ENCODE results near the gene TADA2B. TPM values are rescaled to one million over a fixed set of nuclear protein-coding genes. Genes with fewer than 3 reads are reported as not detected.

Gene TADA2B, protein sequence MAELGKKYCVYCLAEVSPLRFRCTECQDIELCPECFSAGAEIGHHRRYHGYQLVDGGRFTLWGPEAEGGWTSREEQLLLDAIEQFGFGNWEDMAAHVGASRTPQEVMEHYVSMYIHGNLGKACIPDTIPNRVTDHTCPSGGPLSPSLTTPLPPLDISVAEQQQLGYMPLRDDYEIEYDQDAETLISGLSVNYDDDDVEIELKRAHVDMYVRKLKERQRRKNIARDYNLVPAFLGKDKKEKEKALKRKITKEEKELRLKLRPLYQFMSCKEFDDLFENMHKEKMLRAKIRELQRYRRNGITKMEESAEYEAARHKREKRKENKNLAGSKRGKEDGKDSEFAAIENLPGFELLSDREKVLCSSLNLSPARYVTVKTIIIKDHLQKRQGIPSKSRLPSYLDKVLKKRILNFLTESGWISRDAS
- 15.2 and 15.4 TPM in 2 replicates for total RNA-seq (2021)
- Bru-seq, nascent RNA = percentile 63 among the genes with signal in this experiment
- BruChase-seq, experiment 1, labeled RNA remaining after a 2-hour chase = percentile 75 among the genes with signal in this experiment
- BruChase-seq, experiment 2, labeled RNA remaining after a 6-hour chase = percentile 67 among the genes with signal in this experiment
- long read RNA-seq, full-length matches to known transcripts = 54 of 58 reads
- long read RNA-seq, partial matches to known transcripts = 0 of 58 reads
- long read RNA-seq, other reads (novel, unspliced or antisense) = 4 of 58 reads

DNA sequence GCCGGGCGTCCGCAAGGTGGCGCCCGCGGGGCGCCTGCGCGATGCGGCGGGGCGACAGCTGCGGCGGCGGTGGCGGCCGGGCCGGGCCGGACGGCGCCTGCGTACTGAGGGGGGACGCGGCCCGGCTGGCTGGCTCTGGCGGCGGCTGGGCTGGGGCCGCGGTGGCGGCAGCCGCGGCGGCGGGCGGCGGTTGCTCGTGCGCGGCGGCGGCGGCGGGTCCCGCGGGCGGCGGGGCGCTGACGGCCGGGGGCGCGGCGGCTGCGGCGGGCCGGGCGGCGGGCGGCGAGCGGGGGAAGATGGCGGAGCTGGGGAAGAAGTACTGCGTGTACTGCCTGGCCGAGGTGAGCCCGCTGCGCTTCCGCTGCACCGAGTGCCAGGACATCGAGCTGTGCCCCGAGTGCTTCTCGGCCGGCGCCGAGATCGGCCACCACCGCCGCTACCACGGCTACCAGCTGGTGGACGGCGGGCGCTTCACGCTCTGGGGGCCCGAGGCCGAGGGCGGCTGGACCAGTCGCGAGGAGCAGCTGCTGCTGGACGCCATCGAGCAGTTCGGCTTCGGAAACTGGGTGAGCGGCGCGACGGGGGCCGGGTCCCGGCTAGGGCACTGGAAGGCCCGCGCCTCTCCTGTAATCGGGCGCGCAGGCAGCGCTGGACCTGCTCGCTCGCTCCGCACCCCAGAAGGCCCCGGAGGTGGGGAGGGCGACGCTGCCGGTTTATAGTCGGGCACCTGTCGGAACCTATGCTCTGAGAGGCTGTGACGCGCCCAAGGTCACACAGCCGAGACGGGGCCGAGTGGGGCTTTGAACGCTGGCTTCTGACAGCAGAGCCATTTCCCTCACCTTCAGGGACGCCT is at the start of gene TADA2B:
Gene TADA2B (plus strand): TSS at position 89 of the 853 bp plus-strand sequence. CDS start 208 bp downstream, at position 297.
- intact Hi-C loops (cut with micrococcal nuclease; ENCODE audit: unreplicated experiment) = no loop called here
- Histone ChIP-seq H3K27ac (ENCODE audit: low read depth, low read length, poor library complexity, severe bottlenecking) (peak within 1 kb of the TSS; percentile 85), H3K27me3 (replicated peaks; ENCODE audit: insufficient read depth, low read depth, low read length, poor library complexity) (no peaks in the 10 kb centered on the region), H3K36me3 (ENCODE audit: insufficient read depth, low read length, poor library complexity, severe bottlenecking) (no peaks in the 10 kb centered on the region), H3K4me3 (ENCODE audit: low read depth, low read length, poor library complexity, severe bottlenecking) (peak within 1 kb of the TSS; percentile 99), H3K4me1 (ENCODE audit: insufficient read depth, low read length, poor library complexity, severe bottlenecking) (peaks cover 16% of the 10 kb centered on the region), H3K9me3 (ENCODE audit: low read depth, low read length, poor library complexity, severe bottlenecking) (no peaks in the 10 kb centered on the region)
- no peak for TF ChIP-seq EZH2 (IDR thresholded peaks at IDR 0.05; ENCODE audit: borderline replicate concordance, low read depth, low read length, poor library complexity, severe bottlenecking)
- TF ChIP-seq, protein P1, sequence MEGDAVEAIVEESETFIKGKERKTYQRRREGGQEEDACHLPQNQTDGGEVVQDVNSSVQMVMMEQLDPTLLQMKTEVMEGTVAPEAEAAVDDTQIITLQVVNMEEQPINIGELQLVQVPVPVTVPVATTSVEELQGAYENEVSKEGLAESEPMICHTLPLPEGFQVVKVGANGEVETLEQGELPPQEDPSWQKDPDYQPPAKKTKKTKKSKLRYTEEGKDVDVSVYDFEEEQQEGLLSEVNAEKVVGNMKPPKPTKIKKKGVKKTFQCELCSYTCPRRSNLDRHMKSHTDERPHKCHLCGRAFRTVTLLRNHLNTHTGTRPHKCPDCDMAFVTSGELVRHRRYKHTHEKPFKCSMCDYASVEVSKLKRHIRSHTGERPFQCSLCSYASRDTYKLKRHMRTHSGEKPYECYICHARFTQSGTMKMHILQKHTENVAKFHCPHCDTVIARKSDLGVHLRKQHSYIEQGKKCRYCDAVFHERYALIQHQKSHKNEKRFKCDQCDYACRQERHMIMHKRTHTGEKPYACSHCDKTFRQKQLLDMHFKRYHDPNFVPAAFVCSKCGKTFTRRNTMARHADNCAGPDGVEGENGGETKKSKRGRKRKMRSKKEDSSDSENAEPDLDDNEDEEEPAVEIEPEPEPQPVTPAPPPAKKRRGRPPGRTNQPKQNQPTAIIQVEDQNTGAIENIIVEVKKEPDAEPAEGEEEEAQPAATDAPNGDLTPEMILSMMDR (conservative IDR thresholded peaks at IDR 0.05; ENCODE audit: low read depth, low read length) = no peak
- POLR2A ChIA-PET (ENCODE audit: low non-redundant PET) = no interaction called here
- peak; percentile 32 for DNase-seq (ENCODE audit: low spot score)
- CTCF ChIA-PET = interaction anchor here (0.7 to 1.2 kb wide), 5 partner anchors 24 to 323 kb away, joined by 3 to 10 read pairs (median 3); partner anchors contain the start of gene GRPEL1
- BruUV-seq (replicated peaks) = no TSS peak

DNA sequence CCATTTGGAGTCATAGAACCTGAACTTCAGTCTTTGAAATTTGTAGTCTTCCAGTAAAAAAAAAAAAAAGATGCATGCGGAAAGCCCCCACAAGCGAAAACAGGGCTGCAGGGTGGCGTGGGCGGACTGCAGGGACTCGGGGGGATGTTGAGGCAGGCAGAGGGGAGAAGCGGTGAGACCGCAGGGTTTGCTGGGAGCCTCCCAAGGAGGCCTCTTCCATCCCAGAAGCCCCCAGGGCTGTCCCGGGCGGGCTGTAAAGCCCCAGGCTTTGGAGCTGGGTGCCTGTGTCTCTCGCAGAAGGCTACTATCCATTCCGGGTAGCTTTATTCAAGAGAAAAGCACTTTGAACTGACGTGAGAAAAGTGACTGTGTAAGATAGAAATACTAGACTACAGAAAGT is 46.7 kb upstream of the TADA2B start:
- no peaks in the 10 kb centered on the region for H3K4me1 ChIP-seq (ENCODE audit: insufficient read depth, low read length, poor library complexity, severe bottlenecking)
- H3K27ac ChIP-seq (ENCODE audit: low read depth, low read length, poor library complexity, severe bottlenecking) = no peak overlapping the region
- no peaks in the 10 kb centered on the region for H3K9me3 ChIP-seq (ENCODE audit: low read depth, low read length, poor library complexity, severe bottlenecking)
- no peak for DNase-seq (ENCODE audit: low spot score)
- no peak overlapping the region for H3K4me3 ChIP-seq (ENCODE audit: low read depth, low read length, poor library complexity, severe bottlenecking)
- no peaks in the 10 kb centered on the region for H3K27me3 ChIP-seq (replicated peaks; ENCODE audit: insufficient read depth, low read depth, low read length, poor library complexity)
- no TSS peak for BruUV-seq (replicated peaks)
- peaks cover 49% of the 10 kb centered on the region for H3K36me3 ChIP-seq (ENCODE audit: insufficient read depth, low read length, poor library complexity, severe bottlenecking)
- ChIA-PET POLR2A (ENCODE audit: low non-redundant PET) (no interaction called here), CTCF (no interaction called here)
- intact Hi-C loops (cut with micrococcal nuclease; ENCODE audit: unreplicated experiment) = no loop called here
- no peak for TF ChIP-seq EZH2 (IDR thresholded peaks at IDR 0.05; ENCODE audit: borderline replicate concordance, low read depth, low read length, poor library complexity, severe bottlenecking)
- TF ChIP-seq, protein P1 (conservative IDR thresholded peaks at IDR 0.05; ENCODE audit: low read depth, low read length) = no peak
